Measurements from ENCODE around the gene FAM20C. TPM values are rescaled to one million over a fixed set of nuclear protein-coding genes. Genes with fewer than 3 reads are reported as not detected.

The FAM20C gene
- total RNA-seq, 4 donors from 2014 or later: 46.5 to 79.2 (median 69.8) TPM

DNA sequence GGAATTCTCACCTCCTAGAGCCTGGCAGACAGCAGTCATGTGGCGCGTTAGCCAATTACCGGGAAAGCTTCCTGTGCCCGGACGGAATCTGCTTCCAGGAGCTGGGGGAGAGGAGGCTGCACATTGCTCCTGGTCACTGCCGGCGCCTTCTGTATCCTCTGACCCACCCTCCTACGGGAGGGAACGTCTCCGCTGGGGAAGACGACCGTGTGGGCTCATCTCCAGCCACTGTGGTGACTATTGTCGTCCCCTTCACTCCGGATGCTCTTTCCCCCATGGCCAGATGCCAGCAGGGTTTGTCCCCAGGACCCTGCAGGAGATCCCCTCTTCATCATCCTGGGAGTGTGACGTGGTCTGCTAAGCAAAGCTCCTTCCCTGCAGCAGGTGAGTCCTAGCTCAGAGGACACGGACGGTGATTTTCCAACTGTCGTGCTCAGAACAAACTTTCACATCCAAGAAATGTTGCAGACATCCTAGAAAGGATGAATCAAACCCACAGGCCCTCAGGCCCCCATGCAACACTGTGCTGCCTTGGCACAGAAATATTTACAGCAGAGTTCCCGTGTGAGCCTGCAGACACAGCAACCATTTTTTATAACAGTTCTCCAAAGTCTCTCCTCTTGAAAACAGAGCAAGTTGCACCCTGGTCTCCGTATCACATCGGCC lies 29.6 kb upstream of the FAM20C start:
- no peak overlapping the region for H3K4me3 ChIP-seq
- H3K27ac ChIP-seq (replicated peaks in 1 of 4): no peak overlapping the region
- TF ChIP-seq POLR2A (IDR thresholded peaks at IDR 0.05; ENCODE audit: low read depth) (no peak), EP300 (IDR thresholded peaks at IDR 0.05) (no peak), POLR2AphosphoS5 (IDR thresholded peaks at IDR 0.05) (no peak)
- TF ChIP-seq, protein P1, sequence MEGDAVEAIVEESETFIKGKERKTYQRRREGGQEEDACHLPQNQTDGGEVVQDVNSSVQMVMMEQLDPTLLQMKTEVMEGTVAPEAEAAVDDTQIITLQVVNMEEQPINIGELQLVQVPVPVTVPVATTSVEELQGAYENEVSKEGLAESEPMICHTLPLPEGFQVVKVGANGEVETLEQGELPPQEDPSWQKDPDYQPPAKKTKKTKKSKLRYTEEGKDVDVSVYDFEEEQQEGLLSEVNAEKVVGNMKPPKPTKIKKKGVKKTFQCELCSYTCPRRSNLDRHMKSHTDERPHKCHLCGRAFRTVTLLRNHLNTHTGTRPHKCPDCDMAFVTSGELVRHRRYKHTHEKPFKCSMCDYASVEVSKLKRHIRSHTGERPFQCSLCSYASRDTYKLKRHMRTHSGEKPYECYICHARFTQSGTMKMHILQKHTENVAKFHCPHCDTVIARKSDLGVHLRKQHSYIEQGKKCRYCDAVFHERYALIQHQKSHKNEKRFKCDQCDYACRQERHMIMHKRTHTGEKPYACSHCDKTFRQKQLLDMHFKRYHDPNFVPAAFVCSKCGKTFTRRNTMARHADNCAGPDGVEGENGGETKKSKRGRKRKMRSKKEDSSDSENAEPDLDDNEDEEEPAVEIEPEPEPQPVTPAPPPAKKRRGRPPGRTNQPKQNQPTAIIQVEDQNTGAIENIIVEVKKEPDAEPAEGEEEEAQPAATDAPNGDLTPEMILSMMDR (IDR thresholded peaks at IDR 0.05): no peak
- H3K9me3 ChIP-seq: no peaks in the 10 kb centered on the region
- no peak for DNase-seq (ENCODE audit: extremely low spot score)
- peaks cover 0 to 3% (median 0%) of the 10 kb centered on the region in 4 donors for H3K27me3 ChIP-seq
- 79% methylated on average over 18 of the region's 21 CpGs for WGBS
- H3K36me3 ChIP-seq: no peaks in the 10 kb centered on the region
- H3K4me1 ChIP-seq: peaks cover 0 to 15% (median 4%) of the 10 kb centered on the region in 4 donors
- intact Hi-C loops (cut with DNase I): no loop called here

DNA sequence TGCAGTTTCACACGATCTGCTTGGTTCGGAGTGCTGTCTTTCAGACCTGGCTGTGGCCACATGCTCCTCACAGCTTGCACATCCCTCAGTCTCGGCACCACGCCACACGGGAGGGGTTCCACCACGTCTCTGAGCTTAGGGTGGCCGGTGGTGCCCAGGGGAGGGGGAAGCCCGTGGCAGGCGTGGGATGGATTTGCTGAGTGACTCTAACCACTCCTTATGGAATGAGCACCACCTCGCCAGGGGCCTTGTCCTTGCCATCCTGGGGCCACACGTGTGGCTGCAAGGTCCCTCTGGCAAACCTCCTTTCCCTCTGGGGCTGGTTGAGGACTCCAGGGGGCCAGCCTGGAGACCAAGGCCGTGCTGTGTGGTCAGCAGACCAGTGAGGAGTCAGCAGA lies 29.1 kb upstream of the FAM20C start:
- H3K9me3 ChIP-seq: no peaks in the 10 kb centered on the region
- no peaks in the 10 kb centered on the region for H3K36me3 ChIP-seq
- no peak overlapping the region for H3K27ac ChIP-seq (replicated peaks in 1 of 4)
- TF ChIP-seq, protein P1 (IDR thresholded peaks at IDR 0.05): no peak
- TF ChIP-seq EP300 (IDR thresholded peaks at IDR 0.05) (no peak), POLR2A (IDR thresholded peaks at IDR 0.05; ENCODE audit: low read depth) (no peak), POLR2AphosphoS5 (IDR thresholded peaks at IDR 0.05) (no peak)
- WGBS: 79% methylated on average over 12 of the region's 12 CpGs
- H3K4me3 ChIP-seq: no peak overlapping the region
- intact Hi-C loops (cut with DNase I): no loop called here
- no peak for DNase-seq (ENCODE audit: extremely low spot score)
- H3K4me1 ChIP-seq: peaks cover 0 to 15% (median 4%) of the 10 kb centered on the region in 4 donors
- peaks cover 0 to 3% (median 0%) of the 10 kb centered on the region in 4 donors for H3K27me3 ChIP-seq

DNA sequence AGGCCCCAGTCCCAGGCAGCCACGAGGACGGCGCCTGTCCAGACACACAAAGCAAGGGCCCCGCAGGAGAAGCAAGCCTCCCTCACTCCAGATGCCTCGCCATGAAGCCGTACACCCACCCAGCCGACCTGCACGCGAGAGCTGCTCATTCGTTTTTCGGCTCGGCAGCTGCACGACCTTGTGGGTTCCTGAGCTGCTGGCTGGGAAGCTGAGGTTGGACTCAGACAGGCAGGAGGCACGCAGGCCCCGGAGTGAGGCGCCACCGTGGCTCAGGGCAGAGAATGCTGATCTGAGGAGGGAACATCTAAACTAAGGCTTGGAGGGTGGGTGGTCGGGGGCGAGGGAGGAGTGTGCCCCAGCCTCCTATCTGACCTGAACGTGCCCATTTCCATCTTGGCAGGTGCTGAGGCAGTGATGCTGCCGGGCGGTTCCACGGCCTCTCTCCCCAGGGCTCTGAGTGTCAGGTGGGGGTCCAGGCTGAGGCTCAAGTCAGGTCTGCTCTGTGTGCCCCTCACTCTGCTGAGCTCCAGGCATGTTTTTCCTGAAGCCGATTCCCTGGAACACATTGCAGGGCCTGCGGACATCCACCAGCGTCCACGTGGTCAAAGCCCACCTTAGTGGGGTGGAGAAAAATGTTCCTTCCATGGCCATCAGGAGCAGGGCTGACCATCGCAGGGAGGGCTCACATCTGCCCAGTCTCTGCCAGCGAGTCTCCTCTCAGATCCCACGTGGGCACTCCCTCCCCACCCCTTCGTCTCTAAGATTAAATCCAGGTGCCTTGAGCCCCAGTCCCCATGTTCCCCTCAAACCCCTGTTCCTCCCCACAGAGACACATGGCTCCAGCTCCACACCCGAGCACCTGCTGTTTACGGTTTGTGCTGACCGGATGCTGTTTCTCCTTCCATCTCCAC lies 28.1 kb upstream of the FAM20C start:
- TF ChIP-seq, protein P1 (IDR thresholded peaks at IDR 0.05): no peak
- no peak for TF ChIP-seq EP300 (IDR thresholded peaks at IDR 0.05)
- no peak for TF ChIP-seq POLR2A (IDR thresholded peaks at IDR 0.05; ENCODE audit: low read depth)
- no peak for TF ChIP-seq POLR2AphosphoS5 (IDR thresholded peaks at IDR 0.05)
- Histone ChIP-seq H3K4me3 (no peak overlapping the region), H3K9me3 (no peaks in the 10 kb centered on the region), H3K27me3 (peaks cover 0 to 3% (median 0%) of the 10 kb centered on the region in 4 donors), H3K27ac (replicated peaks in 1 of 4) (no peak overlapping the region), H3K4me1 (peaks cover 0 to 15% (median 4%) of the 10 kb centered on the region in 4 donors), H3K36me3 (no peaks in the 10 kb centered on the region)
- intact Hi-C loops (cut with DNase I): no loop called here
- DNase-seq (ENCODE audit: extremely low spot score): no peak
- WGBS: 90% methylated on average over 22 of the region's 34 CpGs

DNA sequence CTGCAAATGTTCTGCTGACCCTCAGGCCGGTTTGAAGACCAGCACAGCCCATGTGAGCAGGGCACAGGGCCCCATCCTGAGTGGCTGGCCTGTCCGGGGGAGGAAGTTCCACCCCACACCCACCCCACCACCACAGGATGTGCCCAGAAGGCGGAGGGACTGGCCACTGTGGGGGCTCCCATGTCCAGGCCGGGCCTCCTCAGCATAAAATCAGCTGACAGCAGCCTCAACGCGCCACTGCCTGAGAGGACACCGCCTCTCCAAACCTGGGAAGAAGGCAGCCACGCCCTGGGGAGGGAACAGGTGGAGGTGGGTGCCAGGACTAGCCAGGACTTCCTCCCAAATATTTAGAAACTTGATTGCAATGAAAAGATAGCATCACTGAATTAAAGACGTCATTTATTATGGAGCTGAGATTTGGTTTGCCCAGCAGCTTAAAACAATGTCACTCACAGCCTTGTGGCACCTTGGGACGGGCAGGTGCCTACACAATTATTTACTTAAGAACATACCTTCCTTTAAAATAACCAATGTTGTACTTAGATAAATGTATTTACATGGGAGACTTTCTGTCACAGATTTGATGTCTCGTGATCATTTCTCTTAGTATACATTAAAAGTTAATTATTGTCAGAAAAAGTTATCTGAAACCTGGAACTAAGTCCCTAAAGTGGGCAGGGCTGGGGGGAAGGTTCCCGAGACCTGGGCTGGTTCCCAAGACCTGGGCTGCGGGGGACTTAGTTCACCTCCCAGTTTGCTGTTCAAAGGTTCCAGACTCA lies 27.3 kb upstream of the FAM20C start:
- 74% methylated on average over 11 of the region's 13 CpGs for WGBS
- TF ChIP-seq, protein P1 (IDR thresholded peaks at IDR 0.05): no peak
- TF ChIP-seq EP300 (IDR thresholded peaks at IDR 0.05) (no peak), POLR2A (IDR thresholded peaks at IDR 0.05; ENCODE audit: low read depth) (no peak), POLR2AphosphoS5 (IDR thresholded peaks at IDR 0.05) (no peak)
- H3K4me1 ChIP-seq: peaks cover 0 to 9% (median 4%) of the 10 kb centered on the region in 4 donors
- no peaks in the 10 kb centered on the region for H3K9me3 ChIP-seq
- no peaks in the 10 kb centered on the region for H3K36me3 ChIP-seq
- DNase-seq (ENCODE audit: extremely low spot score): no peak
- peaks cover 0 to 3% (median 0%) of the 10 kb centered on the region in 4 donors for H3K27me3 ChIP-seq
- no peak overlapping the region for H3K27ac ChIP-seq (replicated peaks in 1 of 4)
- H3K4me3 ChIP-seq: no peak overlapping the region
- intact Hi-C loops (cut with DNase I): no loop called here
